Central memory CD8-positive, alpha-beta T cell (primary cell): Measurements from ENCODE around the gene ZFHX3.

Experiments used
- ATAC-seq: fragments of 150-1000 bp; cut with Tn5 transposase; replicated peaks from 2 replicates; pipeline ENCODE4 v1.10.0; 2022; ENCODE audit warnings: mild to moderate bottlenecking, moderate FRiP score, moderate number of reproducible peaks; ENCODE audit not compliant: poor library complexity, severe bottlenecking; ENCODE audit errors: extremely low read depth
- DNase-seq, 2 donors: peaks; one replicate each; pipeline ENCODE4 v3.0.0; 2021; ENCODE audit warnings: low spot score in 2 of 2
- H3K27ac Mint-ChIP-seq: one replicate; pipeline ENCODE4 v1.8.0; 2022; ENCODE audit warnings: low read depth, mild to moderate bottlenecking, moderate library complexity, mixed read lengths
- H3K27me3 Mint-ChIP-seq: one replicate; pipeline ENCODE4 v1.8.0; 2022; ENCODE audit warnings: mixed read lengths
- H3K36me3 Mint-ChIP-seq: one replicate; pipeline ENCODE4 v1.8.0; 2022; ENCODE audit warnings: mild to moderate bottlenecking, moderate library complexity, mixed read lengths; ENCODE audit not compliant: insufficient read depth
- H3K4me1 Mint-ChIP-seq: one replicate; pipeline ENCODE4 v1.8.0; 2022; ENCODE audit warnings: mixed read lengths
- H3K4me3 Mint-ChIP-seq: one replicate; pipeline ENCODE4 v1.8.0; 2022; ENCODE audit warnings: mild to moderate bottlenecking, moderate library complexity, mixed read lengths
- H3K9me3 Mint-ChIP-seq: one replicate; pipeline ENCODE4 v1.8.0; 2022; ENCODE audit warnings: mixed read lengths

ZFHX3 gene

DNA sequence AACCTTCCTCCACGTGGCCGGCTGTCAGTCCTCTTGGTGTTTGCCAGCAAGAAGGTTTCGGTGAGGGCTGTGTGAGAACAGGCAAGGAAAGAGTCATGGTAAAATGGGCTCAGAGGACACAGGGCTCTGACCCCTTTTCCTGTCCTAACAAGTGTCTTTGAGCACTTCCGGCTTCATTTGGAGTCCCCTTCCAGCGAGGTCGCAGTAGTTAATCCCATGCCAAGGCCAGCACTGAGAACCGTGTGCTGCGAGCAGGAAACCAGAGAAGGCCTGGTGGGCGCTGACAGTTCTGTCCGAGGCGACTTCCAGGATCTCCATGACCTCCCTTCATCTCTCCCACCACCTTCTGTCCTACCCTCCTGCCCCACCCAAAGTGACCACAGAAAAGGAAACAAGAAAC, 168.1 kb downstream of the ZFHX3 start:
- Mint-ChIP-seq H3K4me3 (no peak overlapping the region), H3K4me1 (no peaks in the 10 kb centered on the region), H3K9me3 (no peaks in the 10 kb centered on the region), H3K27me3 (no peaks in the 10 kb centered on the region), H3K27ac (no peak overlapping the region), H3K36me3 (no peaks in the 10 kb centered on the region)
- no peak for DNase-seq
- no peak for ATAC-seq

DNA sequence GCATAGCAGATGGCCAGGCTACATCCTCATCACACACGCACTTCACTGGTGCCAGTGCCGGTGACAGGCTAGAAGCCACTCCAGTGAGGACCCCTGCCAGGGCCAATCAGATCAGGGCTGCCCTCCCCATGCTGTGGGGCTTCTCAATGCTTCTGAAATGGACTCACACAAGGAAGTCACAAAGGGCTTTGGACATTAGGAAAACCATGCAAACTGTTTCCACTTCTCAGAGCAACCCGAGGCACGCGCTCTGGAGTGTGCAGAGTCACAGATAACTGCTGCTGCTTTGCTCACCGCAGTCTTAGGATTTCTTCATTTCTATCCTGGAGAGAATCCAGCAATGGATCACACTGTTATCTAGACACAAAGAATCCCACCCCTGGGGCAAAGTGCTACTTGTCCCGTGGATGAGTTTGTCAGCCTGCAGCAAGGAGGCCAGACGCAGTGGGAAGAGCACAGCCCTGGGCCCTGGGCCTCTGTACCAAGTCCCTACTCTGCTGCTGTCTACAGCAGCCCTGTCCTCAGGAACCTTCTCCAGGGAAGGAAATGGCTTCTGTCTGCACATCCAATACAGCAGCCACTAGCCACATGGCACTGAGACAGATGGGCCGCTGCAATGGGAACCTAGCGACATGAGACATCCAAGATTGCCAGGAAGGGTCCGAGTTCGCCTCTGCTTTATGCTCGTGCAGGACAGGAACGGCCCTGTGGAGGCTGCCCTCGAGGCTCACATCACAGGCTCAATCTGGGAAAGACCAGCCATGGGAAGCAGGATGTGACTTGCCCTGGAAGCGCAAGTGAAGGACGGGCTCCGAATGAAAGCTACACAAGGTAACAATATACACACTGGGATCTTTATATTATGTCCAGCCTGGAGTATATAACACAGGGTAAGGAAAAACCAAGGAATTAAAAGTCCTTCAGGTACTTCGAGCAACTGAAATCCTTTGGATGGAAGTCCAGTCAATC, 169.3 kb downstream of the ZFHX3 start:
- H3K27me3 Mint-ChIP-seq = no peaks in the 10 kb centered on the region
- no peak for ATAC-seq

DNA sequence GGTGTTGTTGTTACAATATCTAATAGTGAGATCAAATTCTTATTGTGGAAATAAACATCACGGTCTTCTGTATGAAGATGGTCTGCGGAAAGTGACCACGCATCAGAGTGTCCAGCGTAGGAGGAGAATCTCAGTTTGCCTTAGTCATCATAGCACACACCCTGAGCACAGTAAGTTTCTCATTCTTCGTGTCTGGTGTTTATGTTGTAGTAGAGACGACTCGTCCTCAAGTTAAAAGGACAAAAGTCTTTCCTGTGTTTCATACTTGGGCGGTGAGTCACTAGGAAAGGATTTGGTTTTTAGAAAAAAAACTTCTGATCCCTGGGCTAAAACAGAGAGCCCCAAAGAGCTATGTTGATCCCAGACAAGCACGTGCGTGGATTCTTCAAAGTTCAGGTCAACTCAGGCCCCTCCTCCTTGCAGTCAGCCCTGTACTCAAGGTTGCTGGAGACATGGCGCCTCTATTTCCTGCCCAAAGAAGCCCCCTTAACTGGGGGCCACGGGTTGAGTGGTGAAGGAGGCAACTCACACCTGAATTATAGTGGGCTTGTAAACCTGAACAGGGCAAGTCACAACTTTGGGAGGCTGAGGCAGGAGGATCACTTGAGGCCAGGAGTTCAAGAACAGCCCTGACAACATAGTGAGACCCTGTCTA, 170.4 kb downstream of the ZFHX3 start:
- H3K4me3 Mint-ChIP-seq = no peak overlapping the region

More for the DNA sequence above, 169.3 kb downstream of the ZFHX3 start:
- Mint-ChIP-seq H3K4me3 (no peak overlapping the region), H3K4me1 (no peaks in the 10 kb centered on the region), H3K27ac (no peak overlapping the region), H3K9me3 (no peaks in the 10 kb centered on the region), H3K36me3 (no peaks in the 10 kb centered on the region)
- DNase-seq = no peak

DNA sequence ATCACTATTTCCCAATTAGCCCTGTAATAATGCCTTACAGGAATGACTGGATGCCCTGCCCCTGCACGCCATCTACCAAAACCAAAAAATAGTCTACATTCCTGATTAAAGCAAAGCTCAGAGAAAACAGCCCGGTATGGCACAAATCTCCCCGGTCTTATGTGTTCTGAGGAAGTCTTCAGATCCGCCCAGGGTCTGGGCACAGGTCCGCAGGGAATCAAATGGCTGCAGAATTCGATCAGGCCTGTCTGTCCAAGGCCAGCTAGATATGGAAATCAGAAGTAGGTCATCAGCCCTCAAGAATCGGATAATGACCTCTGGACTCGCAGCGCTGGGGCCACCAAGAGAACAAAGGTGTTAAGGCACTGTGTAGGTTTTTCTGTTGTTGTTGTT, 171.0 kb downstream of the ZFHX3 start:
- Mint-ChIP-seq H3K27me3 (no peaks in the 10 kb centered on the region), H3K27ac (no peak overlapping the region), H3K9me3 (no peaks in the 10 kb centered on the region), H3K36me3 (peaks cover 2% of the 10 kb centered on the region), H3K4me1 (no peaks in the 10 kb centered on the region), H3K4me3 (no peak overlapping the region)
- DNase-seq = no peak
- no peak for ATAC-seq

More for the DNA sequence above, 170.4 kb downstream of the ZFHX3 start:
- no peak overlapping the region for H3K27ac Mint-ChIP-seq
- no peaks in the 10 kb centered on the region for H3K4me1 Mint-ChIP-seq
- H3K9me3 Mint-ChIP-seq = no peaks in the 10 kb centered on the region
- no peaks in the 10 kb centered on the region for H3K27me3 Mint-ChIP-seq
- DNase-seq (no peak), ATAC-seq (no peak)
- H3K36me3 Mint-ChIP-seq = peaks cover 2% of the 10 kb centered on the region

DNA sequence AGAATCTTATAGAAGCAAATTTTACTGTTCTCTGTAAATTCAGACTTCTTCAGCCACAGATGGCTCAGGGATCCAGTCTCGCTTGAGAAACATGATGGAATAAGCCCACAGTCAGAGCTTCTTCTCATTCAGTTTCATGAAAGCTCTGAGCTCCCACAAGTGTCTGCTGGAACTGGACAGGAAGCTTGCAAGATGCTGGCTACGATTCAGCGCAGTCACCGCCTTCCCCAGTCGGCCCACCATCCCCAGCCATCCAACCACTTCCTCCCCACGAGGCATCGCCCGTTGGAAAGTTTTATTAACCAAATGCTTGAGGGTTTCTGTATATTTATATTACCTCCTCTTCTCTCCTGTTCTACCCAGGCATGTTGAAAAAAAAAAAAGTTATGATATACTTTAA, 171.7 kb downstream of the ZFHX3 start:
- Mint-ChIP-seq H3K36me3 (peaks cover 2% of the 10 kb centered on the region), H3K9me3 (no peaks in the 10 kb centered on the region), H3K4me3 (no peak overlapping the region), H3K27ac (no peak overlapping the region), H3K27me3 (no peaks in the 10 kb centered on the region), H3K4me1 (no peaks in the 10 kb centered on the region)
- DNase-seq = no peak
- ATAC-seq = no peak

DNA sequence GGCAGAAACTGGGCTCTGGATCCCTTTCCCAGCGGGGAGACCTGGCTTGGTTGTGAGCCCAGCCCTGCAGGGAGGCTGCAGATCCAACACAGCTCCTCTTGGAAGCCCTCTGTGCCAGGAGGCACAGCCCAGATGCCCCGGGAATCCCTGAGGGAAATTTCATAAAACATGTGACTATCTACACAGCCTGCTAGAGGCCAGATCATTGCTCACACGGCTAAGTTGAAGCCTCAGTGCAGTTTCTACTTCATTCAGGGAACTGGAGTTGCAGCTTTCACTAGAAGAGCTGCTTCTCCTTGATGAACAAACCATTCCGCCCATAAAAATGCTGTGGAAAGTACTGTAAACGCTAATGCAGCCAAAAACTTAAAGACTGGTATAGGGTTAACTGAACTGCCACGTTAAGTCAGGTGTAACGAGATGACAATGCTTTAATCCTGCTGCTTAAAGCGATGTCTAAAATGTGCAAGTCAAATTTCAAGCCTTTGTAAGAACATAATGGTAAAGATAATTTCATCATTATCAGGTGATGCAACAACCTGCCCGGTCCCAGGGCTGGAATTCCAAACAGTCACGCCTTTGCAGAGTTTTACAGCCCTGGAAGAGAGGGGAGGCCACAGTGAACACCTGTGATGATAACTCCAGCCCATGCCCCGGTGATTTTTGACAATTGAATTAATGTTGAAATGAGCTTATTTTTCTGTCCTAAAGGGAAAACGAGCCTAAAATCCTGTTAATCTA, 172.5 kb downstream of the ZFHX3 start:
- ATAC-seq (no peak), DNase-seq (no peak)
- no peak overlapping the region for H3K4me3 Mint-ChIP-seq
- H3K9me3 Mint-ChIP-seq = no peaks in the 10 kb centered on the region
- H3K4me1 Mint-ChIP-seq = no peaks in the 10 kb centered on the region
- peaks cover 2% of the 10 kb centered on the region for H3K36me3 Mint-ChIP-seq
- H3K27ac Mint-ChIP-seq = no peak overlapping the region
- no peaks in the 10 kb centered on the region for H3K27me3 Mint-ChIP-seq

DNA sequence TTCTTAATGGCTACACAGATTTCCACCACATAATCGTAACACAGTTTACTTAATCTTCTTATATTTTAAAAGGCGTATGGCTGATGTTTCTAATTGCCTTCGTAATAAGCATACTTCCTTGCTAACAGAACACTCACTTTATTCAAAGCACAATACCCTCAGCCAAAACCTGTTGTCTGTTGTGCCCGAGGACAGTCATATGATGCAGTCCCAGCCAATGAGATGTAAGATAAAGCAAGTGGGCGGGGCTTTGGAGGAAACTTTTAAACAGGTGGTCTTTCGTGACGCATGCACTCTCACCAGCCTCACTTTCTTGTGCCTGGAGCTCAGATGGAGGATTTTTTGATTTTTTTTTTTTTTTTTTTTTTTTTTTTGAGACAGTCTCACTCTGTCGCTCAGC, 174.1 kb downstream of the ZFHX3 start:
- H3K27me3 Mint-ChIP-seq = no peaks in the 10 kb centered on the region
- H3K9me3 Mint-ChIP-seq = no peaks in the 10 kb centered on the region
- ATAC-seq (no peak), DNase-seq (no peak)
- no peaks in the 10 kb centered on the region for H3K4me1 Mint-ChIP-seq
- H3K4me3 Mint-ChIP-seq = no peak overlapping the region
- peaks cover 2% of the 10 kb centered on the region for H3K36me3 Mint-ChIP-seq
- H3K27ac Mint-ChIP-seq = no peak overlapping the region

DNA sequence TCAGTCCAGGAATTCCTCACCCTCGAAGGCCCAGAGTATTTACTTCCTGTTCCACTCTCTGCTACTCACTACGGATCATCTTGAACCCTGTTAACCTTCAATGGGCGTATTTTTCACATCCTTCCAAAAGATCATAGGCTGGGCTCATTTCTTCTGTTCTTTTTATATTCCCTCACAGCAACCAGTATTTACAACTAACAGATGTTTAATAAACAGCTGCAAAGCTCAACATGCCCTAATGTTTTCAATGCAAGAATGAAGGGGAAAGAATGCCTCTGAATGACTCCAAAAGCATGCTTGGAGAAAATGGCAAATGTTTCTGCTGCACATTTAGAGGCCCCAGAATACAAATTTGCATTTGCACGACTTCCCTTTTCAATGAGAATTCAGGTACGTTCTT, 174.9 kb downstream of the ZFHX3 start:
- no peaks in the 10 kb centered on the region for H3K4me1 Mint-ChIP-seq
- no peak overlapping the region for H3K4me3 Mint-ChIP-seq
- no peaks in the 10 kb centered on the region for H3K9me3 Mint-ChIP-seq
- H3K36me3 Mint-ChIP-seq = peaks cover 2% of the 10 kb centered on the region
- no peak for ATAC-seq
- no peaks in the 10 kb centered on the region for H3K27me3 Mint-ChIP-seq
- DNase-seq = no peak
- no peak overlapping the region for H3K27ac Mint-ChIP-seq

DNA sequence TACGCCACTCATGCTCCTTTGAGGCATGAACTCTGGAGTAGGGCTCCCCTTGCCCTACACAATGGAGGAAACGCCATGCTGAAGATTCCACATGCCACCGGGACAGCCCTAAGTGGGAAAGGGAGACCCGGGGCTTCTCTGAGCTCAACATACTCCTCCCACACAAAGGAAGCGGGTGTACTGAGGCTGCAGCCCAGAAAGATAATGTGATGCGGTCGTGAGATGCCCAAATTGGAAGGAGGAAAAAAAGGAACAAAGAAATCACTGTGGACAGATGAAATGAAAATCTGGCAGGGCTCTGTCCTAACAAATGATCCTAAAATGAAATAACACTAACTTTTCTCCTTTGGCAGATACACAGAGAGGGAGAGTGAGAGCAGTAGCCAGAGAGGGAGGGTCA, 182.1 kb downstream of the ZFHX3 start:
- DNase-seq (no peak), ATAC-seq (no peak)
- Mint-ChIP-seq H3K4me3 (no peak overlapping the region), H3K27ac (no peak overlapping the region), H3K36me3 (no peaks in the 10 kb centered on the region), H3K27me3 (peaks cover 6% of the 10 kb centered on the region), H3K9me3 (no peaks in the 10 kb centered on the region), H3K4me1 (no peaks in the 10 kb centered on the region)

DNA sequence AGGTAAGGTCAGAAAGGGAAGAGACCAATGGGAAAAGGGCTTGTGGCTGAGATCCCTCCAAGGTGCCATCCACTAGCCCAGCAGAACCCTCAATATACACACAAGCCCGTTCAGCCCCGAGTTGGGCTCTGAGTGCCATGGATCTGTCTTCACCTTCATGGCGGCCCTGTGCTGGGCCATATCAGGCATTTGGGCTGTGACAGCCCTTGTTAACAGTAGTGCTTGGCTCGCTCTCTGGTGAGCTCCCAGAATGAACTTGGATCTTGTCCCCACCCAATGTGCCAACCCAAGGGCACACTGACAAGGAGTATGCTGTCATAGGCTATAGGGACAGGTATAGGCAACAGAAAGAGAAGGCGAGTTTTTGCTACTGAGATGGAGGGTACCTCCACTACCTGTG, 182.7 kb downstream of the ZFHX3 start:
- ATAC-seq = no peak
- no peaks in the 10 kb centered on the region for H3K9me3 Mint-ChIP-seq

DNA sequence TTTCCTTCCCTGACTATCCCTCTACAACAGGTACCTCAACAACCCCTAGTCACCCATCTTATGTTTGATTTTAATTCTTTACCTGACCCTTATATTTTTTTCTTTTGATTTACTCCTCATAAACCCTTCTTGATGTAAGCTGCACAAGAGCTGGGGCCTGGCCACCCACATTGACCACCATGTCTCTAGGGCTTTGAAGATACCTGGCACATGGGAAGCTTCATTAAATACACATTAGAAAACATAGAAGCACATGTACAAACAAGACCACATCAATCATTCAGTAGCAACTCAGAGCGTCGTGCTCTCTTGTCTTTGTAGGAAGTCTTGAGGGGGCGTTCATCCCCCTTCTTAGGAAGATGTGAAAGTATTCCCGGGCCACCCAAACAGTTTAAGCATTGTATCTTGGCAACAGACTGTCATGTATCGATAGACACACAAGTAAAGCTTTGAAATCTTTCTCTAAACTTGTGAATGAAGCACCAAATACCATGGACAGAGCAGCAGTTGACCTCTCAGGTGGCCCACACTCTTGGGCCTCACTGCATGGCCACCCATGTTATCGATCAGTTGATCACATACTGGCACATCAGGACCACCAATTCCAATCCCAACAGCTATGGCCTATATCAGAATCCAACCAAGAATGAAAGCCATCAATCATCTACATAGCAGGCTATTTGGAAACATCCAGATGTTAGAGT, 183.6 kb downstream of the ZFHX3 start:
- Mint-ChIP-seq H3K4me1 (no peaks in the 10 kb centered on the region), H3K27ac (no peak overlapping the region), H3K9me3 (no peaks in the 10 kb centered on the region), H3K36me3 (no peaks in the 10 kb centered on the region), H3K4me3 (no peak overlapping the region), H3K27me3 (peaks cover 6% of the 10 kb centered on the region)
- DNase-seq (no peak), ATAC-seq (no peak)

More for the DNA sequence above, 182.7 kb downstream of the ZFHX3 start:
- peaks cover 6% of the 10 kb centered on the region for H3K27me3 Mint-ChIP-seq
- H3K36me3 Mint-ChIP-seq = no peaks in the 10 kb centered on the region
- no peak overlapping the region for H3K27ac Mint-ChIP-seq
- H3K4me3 Mint-ChIP-seq = no peak overlapping the region
- no peak for DNase-seq
- H3K4me1 Mint-ChIP-seq = no peaks in the 10 kb centered on the region

DNA sequence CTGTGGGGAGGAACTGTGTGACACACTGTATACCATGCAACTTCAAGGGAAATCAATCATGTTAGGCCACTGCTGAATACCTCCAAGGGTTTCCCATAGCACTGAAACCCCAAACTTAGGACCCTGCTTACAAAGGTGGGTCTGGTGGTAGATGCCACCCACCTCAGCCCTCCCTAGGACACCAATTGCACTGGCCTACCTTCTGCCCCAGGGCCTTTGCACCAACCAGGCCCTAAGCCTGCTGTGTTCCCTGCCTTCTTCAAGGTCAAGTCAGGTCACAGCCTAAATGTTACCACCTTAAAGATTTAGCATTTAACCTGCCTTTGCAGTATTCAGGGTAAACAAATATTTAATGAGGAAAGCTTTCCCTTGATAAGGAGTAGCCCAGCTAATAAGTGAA, 185.8 kb downstream of the ZFHX3 start:
- Mint-ChIP-seq H3K4me3 (no peak overlapping the region), H3K4me1 (no peaks in the 10 kb centered on the region), H3K9me3 (no peaks in the 10 kb centered on the region), H3K27me3 (peaks cover 6% of the 10 kb centered on the region), H3K36me3 (no peaks in the 10 kb centered on the region), H3K27ac (no peak overlapping the region)
- ATAC-seq (no peak), DNase-seq (no peak)
